ENCODE data around the gene TEC. TPM values are rescaled to one million over a fixed set of nuclear protein-coding genes. Genes with fewer than 3 reads are reported as not detected.
A peak's percentile ranks its signal among the peaks of the same experiment; 100 is the strongest.

TEC gene
- total RNA-seq, 2 experiments from 2014 or later: 2.1 to 11.5 TPM

- Histone ChIP-seq H3K4me2 (ENCODE audit: low read length) (peak overlapping the region; percentile 65), H3K4me1 (ENCODE audit: insufficient read depth, low read length, poor library complexity, severe bottlenecking) (peaks cover 62% of the 10 kb centered on the region), H3K9me2 (ENCODE audit: insufficient read depth, low read length) (no peaks in the 10 kb centered on the region), H3K36me3 (ENCODE audit: insufficient read depth, low read length) (no peaks in the 10 kb centered on the region), H3K9me3 (ENCODE audit: low read length) (no peaks in the 10 kb centered on the region), H3K79me2 (ENCODE audit: insufficient read depth, low read depth, low read length) (no peaks in the 10 kb centered on the region), H3K4me3 (ENCODE audit: low read depth, low read length, poor library complexity, severe bottlenecking) (peak overlapping the region; percentile 37), H3K27ac (ENCODE audit: low read depth, low read length, poor library complexity, severe bottlenecking) (peak overlapping the region; percentile 61), H2AFZ (ENCODE audit: low read length) (peak overlapping the region; percentile 94), H4K20me1 (ENCODE audit: insufficient read depth, low read length) (no peaks in the 10 kb centered on the region)
- no TSS peak for BruUV-seq (replicated peaks)
- ChIA-PET CTCF (ENCODE audit: unreplicated experiment) (interaction anchor here (1.1 kb wide), 1 partner anchor 9 kb away, joined by 6 read pairs; no protein-coding TSS in a partner anchor), POLR2A (interaction anchor here (0.7 to 1.9 kb wide), 12 partner anchors 8 to 160 kb away, joined by 3 to 6 read pairs (median 4); no protein-coding TSS in a partner anchor)
- intact Hi-C loops (cut with micrococcal nuclease; ENCODE audit: unreplicated experiment): loop anchor here (5.0 kb wide), 2 partner anchors 71 to 146 kb away; partner anchors contain the start of genes SLAIN2 and TEC
- TF ChIP-seq EZH2phosphoT487 (IDR thresholded peaks at IDR 0.05; ENCODE audit: borderline replicate concordance, low read depth, low read length) (no peak), CTCF (conservative IDR thresholded peaks at IDR 0.05; ENCODE audit: low read length) (no peak)
- DNase-seq (ENCODE audit: low spot score): no peak
These were observed 73.8 kb downstream of the TEC start for GRCh38 chr4:48195853-48196252.

GRCh38 chr4:48195374-48195773, 74.3 kb downstream of the TEC start:
- ChIA-PET POLR2A (interaction anchor here (0.5 to 1.9 kb wide), 9 partner anchors 8 to 159 kb away, joined by 3 to 6 read pairs (median 4); no protein-coding TSS in a partner anchor), CTCF (ENCODE audit: unreplicated experiment) (no interaction called here)
- Histone ChIP-seq H3K27ac (ENCODE audit: low read depth, low read length, poor library complexity, severe bottlenecking) (peak overlapping the region; percentile 61), H2AFZ (ENCODE audit: low read length) (peak overlapping the region; percentile 94), H3K9me2 (ENCODE audit: insufficient read depth, low read length) (no peaks in the 10 kb centered on the region), H4K20me1 (ENCODE audit: insufficient read depth, low read length) (no peaks in the 10 kb centered on the region), H3K4me1 (ENCODE audit: insufficient read depth, low read length, poor library complexity, severe bottlenecking) (peaks cover 66% of the 10 kb centered on the region), H3K4me3 (ENCODE audit: low read depth, low read length, poor library complexity, severe bottlenecking) (peak overlapping the region; percentile 37), H3K4me2 (ENCODE audit: low read length) (peak overlapping the region; percentile 65), H3K9me3 (ENCODE audit: low read length) (no peaks in the 10 kb centered on the region), H3K79me2 (ENCODE audit: insufficient read depth, low read depth, low read length) (no peaks in the 10 kb centered on the region), H3K36me3 (ENCODE audit: insufficient read depth, low read length) (no peaks in the 10 kb centered on the region)
- DNase-seq (ENCODE audit: low spot score): no peak
- TF ChIP-seq EZH2phosphoT487 (IDR thresholded peaks at IDR 0.05; ENCODE audit: borderline replicate concordance, low read depth, low read length): no peak
- intact Hi-C loops (cut with micrococcal nuclease; ENCODE audit: unreplicated experiment): loop anchor here (5.0 kb wide), 2 partner anchors 72 to 147 kb away; partner anchors contain the start of genes SLAIN2 and TEC
- no TSS peak for BruUV-seq (replicated peaks)

- POLR2A ChIA-PET: interaction anchor here (0.5 to 1.9 kb wide), 8 partner anchors 9 to 159 kb away, joined by 3 to 6 read pairs (median 4); no protein-coding TSS in a partner anchor
- Histone ChIP-seq H3K9me3 (ENCODE audit: low read length) (no peaks in the 10 kb centered on the region), H3K4me1 (ENCODE audit: insufficient read depth, low read length, poor library complexity, severe bottlenecking) (peaks cover 66% of the 10 kb centered on the region), H3K4me3 (ENCODE audit: low read depth, low read length, poor library complexity, severe bottlenecking) (peak overlapping the region; percentile 37), H3K4me2 (ENCODE audit: low read length) (peak overlapping the region; percentile 65), H2AFZ (ENCODE audit: low read length) (peak overlapping the region; percentile 94), H3K27ac (ENCODE audit: low read depth, low read length, poor library complexity, severe bottlenecking) (peak overlapping the region; percentile 61), H4K20me1 (ENCODE audit: insufficient read depth, low read length) (no peaks in the 10 kb centered on the region), H3K36me3 (ENCODE audit: insufficient read depth, low read length) (no peaks in the 10 kb centered on the region), H3K79me2 (ENCODE audit: insufficient read depth, low read depth, low read length) (no peaks in the 10 kb centered on the region), H3K9me2 (ENCODE audit: insufficient read depth, low read length) (no peaks in the 10 kb centered on the region)
- TF ChIP-seq CTCF (conservative IDR thresholded peaks at IDR 0.05; ENCODE audit: low read length): no peak
- TF ChIP-seq EZH2phosphoT487 (IDR thresholded peaks at IDR 0.05; ENCODE audit: borderline replicate concordance, low read depth, low read length): no peak
- DNase-seq (ENCODE audit: low spot score): no peak
- BruUV-seq (replicated peaks): no TSS peak
- CTCF ChIA-PET (ENCODE audit: unreplicated experiment): no interaction called here
- intact Hi-C loops (cut with micrococcal nuclease; ENCODE audit: unreplicated experiment): loop anchor here (5.0 kb wide), 2 partner anchors 72 to 147 kb away; partner anchors contain the start of genes SLAIN2 and TEC
These were observed 74.7 kb downstream of the TEC start for GRCh38 chr4:48194971-48195370.
